Measurements from ENCODE around the gene IMMP2L. TPM values are rescaled to one million over a fixed set of nuclear protein-coding genes. Genes with fewer than 3 reads are reported as not detected.

The IMMP2L gene
- polyA plus RNA-seq, 1 donor (not counting 4 experiments of a cell fraction or from before 2014, with no cell fraction given): 14.1 TPM

DNA sequence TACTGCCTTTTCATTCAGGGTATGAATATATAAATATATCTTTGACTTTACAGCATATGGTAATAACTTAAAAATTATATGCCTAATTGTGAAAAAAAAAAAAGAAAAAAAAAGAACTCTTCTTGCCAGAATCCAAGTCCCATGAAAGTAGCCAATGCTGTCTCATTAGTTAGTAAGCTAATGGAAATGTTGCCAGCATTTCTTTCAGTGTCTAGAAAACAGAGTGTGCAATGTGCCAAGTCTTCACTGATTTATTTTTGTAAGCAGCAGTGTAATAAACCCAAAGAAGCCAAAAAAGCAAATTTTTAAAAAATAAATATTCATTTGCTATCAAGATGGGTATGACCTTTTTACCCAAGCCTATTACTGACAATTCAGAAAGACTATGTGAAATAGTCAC is 502.5 kb downstream of the IMMP2L start:
- H2AFZ ChIP-seq (ENCODE audit: control insufficient read depth, low read length): no peak overlapping the region
- no peaks in the 10 kb centered on the region for H4K20me1 ChIP-seq (ENCODE audit: control insufficient read depth, extremely low read depth, insufficient read depth, low read length)
- H3K4me2 ChIP-seq (ENCODE audit: control insufficient read depth, extremely low read depth, insufficient read depth, low read depth, low read length): no peak overlapping the region
- H3K27ac ChIP-seq (ENCODE audit: control insufficient read depth, insufficient read depth, low read length): no peak overlapping the region
- DNase-seq (ENCODE audit: low read depth, low spot score) (no peak), FAIRE-seq (no peak)
- no peaks in the 10 kb centered on the region for H3K27me3 ChIP-seq (ENCODE audit: control insufficient read depth, extremely low read depth, insufficient read depth, low read length)
- no peak for TF ChIP-seq EZH2 (IDR thresholded peaks at IDR 0.05; ENCODE audit: low read length)
- H3K36me3 ChIP-seq (ENCODE audit: control insufficient read depth in 2 of 2, extremely low read depth in 1 of 2, insufficient read depth in 2 of 2, low read length in 2 of 2): no peaks in the 10 kb centered on the region
- dilution Hi-C loops (cut with MboI; ENCODE audit: extremely low pct_ligation_motif_present, low sequenced_read_pairs): no loop called here
- H3K79me2 ChIP-seq (ENCODE audit: control insufficient read depth, insufficient read depth, low read length): no peaks in the 10 kb centered on the region
- H3K9me3 ChIP-seq (ENCODE audit: control insufficient read depth, low read depth, low read length): peaks cover 5% of the 10 kb centered on the region
- H3K9ac ChIP-seq (ENCODE audit: control insufficient read depth, extremely low read depth, insufficient read depth, low read length): no peak overlapping the region
- H3K4me1 ChIP-seq (ENCODE audit: control insufficient read depth, extremely low read depth, insufficient read depth, low read length): no peaks in the 10 kb centered on the region
- H3K9me1 ChIP-seq (ENCODE audit: control insufficient read depth, extremely low read depth, insufficient read depth, low read length): no peaks in the 10 kb centered on the region
- H3K4me3 ChIP-seq (ENCODE audit: control insufficient read depth in 2 of 3, extremely low read depth in 1 of 3, insufficient read depth in 2 of 3, low read depth in 1 of 3, low read length in 3 of 3): no peak overlapping the region

DNA sequence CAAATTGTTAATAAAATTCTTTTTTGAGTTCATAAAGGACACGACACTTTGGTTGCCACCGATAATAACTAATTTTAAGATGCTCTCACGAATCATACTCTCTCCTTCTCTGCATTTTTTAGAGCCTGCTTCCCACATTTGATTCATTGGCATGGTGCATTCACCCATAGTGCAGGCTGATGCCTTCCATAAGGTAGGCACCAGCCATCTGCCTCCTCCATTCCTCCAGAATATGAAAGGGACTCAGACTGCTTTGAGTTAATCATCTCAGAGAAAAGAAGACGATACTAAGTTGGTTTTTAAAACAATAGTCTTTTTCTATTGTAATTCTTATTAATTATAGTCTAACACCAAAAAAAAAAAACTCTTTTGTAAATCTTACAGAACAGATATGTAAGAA is 505.2 kb downstream of the IMMP2L start:
- dilution Hi-C loops (cut with MboI; ENCODE audit: extremely low pct_ligation_motif_present, low sequenced_read_pairs): no loop called here
- Histone ChIP-seq H3K79me2 (ENCODE audit: control insufficient read depth, insufficient read depth, low read length) (no peaks in the 10 kb centered on the region), H3K27me3 (ENCODE audit: control insufficient read depth, extremely low read depth, insufficient read depth, low read length) (no peaks in the 10 kb centered on the region), H3K9ac (ENCODE audit: control insufficient read depth, extremely low read depth, insufficient read depth, low read length) (no peak overlapping the region), H3K4me1 (ENCODE audit: control insufficient read depth, extremely low read depth, insufficient read depth, low read length) (no peaks in the 10 kb centered on the region), H3K4me2 (ENCODE audit: control insufficient read depth, extremely low read depth, insufficient read depth, low read depth, low read length) (no peak overlapping the region), H3K9me1 (ENCODE audit: control insufficient read depth, extremely low read depth, insufficient read depth, low read length) (no peaks in the 10 kb centered on the region), H3K36me3 (ENCODE audit: control insufficient read depth in 2 of 2, extremely low read depth in 1 of 2, insufficient read depth in 2 of 2, low read length in 2 of 2) (no peaks in the 10 kb centered on the region), H2AFZ (ENCODE audit: control insufficient read depth, low read length) (no peak overlapping the region), H4K20me1 (ENCODE audit: control insufficient read depth, extremely low read depth, insufficient read depth, low read length) (no peaks in the 10 kb centered on the region), H3K4me3 (ENCODE audit: control insufficient read depth in 2 of 3, extremely low read depth in 1 of 3, insufficient read depth in 2 of 3, low read depth in 1 of 3, low read length in 3 of 3) (no peak overlapping the region), H3K27ac (ENCODE audit: control insufficient read depth, insufficient read depth, low read length) (no peak overlapping the region), H3K9me3 (ENCODE audit: control insufficient read depth, low read depth, low read length) (no peaks in the 10 kb centered on the region)
- TF ChIP-seq CTCF (optimal IDR thresholded peaks at IDR 0.05 in 1 of 3, IDR thresholded peaks at IDR 0.05 in 1 of 3, conservative IDR thresholded peaks at IDR 0.05 in 1 of 3; ENCODE audit: extremely low read depth in 1 of 3, insufficient read depth in 2 of 3, low read length in 3 of 3): no peak
- TF ChIP-seq EZH2 (IDR thresholded peaks at IDR 0.05; ENCODE audit: low read length): no peak
- DNase-seq (ENCODE audit: low read depth, low spot score) (no peak), FAIRE-seq (no peak)

DNA sequence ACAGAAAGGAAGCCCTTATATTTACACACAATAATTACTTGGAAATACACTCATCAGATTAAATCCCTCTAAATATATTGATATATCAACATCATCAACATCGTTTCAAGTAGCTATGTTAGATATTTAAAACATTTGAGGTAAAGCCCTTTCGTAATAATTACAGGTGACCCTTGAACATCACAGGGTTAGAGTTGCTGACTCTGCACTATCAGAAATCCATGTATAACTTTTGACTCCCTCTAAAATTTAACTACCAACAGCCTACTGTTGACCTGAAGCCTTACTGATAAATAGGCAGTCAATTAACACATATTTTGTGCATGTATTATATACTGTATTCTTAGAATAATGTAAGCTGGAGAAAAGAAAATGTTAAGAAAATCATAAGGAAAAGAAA is 505.9 kb downstream of the IMMP2L start:
- FAIRE-seq (no peak), DNase-seq (ENCODE audit: low read depth, low spot score) (no peak)
- Histone ChIP-seq H3K9me3 (ENCODE audit: control insufficient read depth, low read depth, low read length) (no peaks in the 10 kb centered on the region), H3K36me3 (ENCODE audit: control insufficient read depth in 2 of 2, extremely low read depth in 1 of 2, insufficient read depth in 2 of 2, low read length in 2 of 2) (no peaks in the 10 kb centered on the region), H3K4me2 (ENCODE audit: control insufficient read depth, extremely low read depth, insufficient read depth, low read depth, low read length) (no peak overlapping the region), H3K27ac (ENCODE audit: control insufficient read depth, insufficient read depth, low read length) (no peak overlapping the region), H3K9me1 (ENCODE audit: control insufficient read depth, extremely low read depth, insufficient read depth, low read length) (no peaks in the 10 kb centered on the region), H3K4me1 (ENCODE audit: control insufficient read depth, extremely low read depth, insufficient read depth, low read length) (no peaks in the 10 kb centered on the region), H4K20me1 (ENCODE audit: control insufficient read depth, extremely low read depth, insufficient read depth, low read length) (no peaks in the 10 kb centered on the region), H3K27me3 (ENCODE audit: control insufficient read depth, extremely low read depth, insufficient read depth, low read length) (no peaks in the 10 kb centered on the region), H3K9ac (ENCODE audit: control insufficient read depth, extremely low read depth, insufficient read depth, low read length) (no peak overlapping the region), H2AFZ (ENCODE audit: control insufficient read depth, low read length) (no peak overlapping the region), H3K79me2 (ENCODE audit: control insufficient read depth, insufficient read depth, low read length) (no peaks in the 10 kb centered on the region), H3K4me3 (ENCODE audit: control insufficient read depth in 2 of 3, extremely low read depth in 1 of 3, insufficient read depth in 2 of 3, low read depth in 1 of 3, low read length in 3 of 3) (no peak overlapping the region)
- TF ChIP-seq CTCF (optimal IDR thresholded peaks at IDR 0.05 in 1 of 3, IDR thresholded peaks at IDR 0.05 in 1 of 3, conservative IDR thresholded peaks at IDR 0.05 in 1 of 3; ENCODE audit: extremely low read depth in 1 of 3, insufficient read depth in 2 of 3, low read length in 3 of 3): no peak
- no peak for TF ChIP-seq EZH2 (IDR thresholded peaks at IDR 0.05; ENCODE audit: low read length)
- dilution Hi-C loops (cut with MboI; ENCODE audit: extremely low pct_ligation_motif_present, low sequenced_read_pairs): no loop called here

All from keratinocyte (primary cell).